HS-5 (cell line): Measurements from ENCODE around the gene TMEM184C.

Experiments used
- DNase-seq: peaks from one replicate; pipeline ENCODE4 v3.0.0-alpha.2; 2012; ENCODE audit warnings: low read depth

Gene TMEM184C

DNA sequence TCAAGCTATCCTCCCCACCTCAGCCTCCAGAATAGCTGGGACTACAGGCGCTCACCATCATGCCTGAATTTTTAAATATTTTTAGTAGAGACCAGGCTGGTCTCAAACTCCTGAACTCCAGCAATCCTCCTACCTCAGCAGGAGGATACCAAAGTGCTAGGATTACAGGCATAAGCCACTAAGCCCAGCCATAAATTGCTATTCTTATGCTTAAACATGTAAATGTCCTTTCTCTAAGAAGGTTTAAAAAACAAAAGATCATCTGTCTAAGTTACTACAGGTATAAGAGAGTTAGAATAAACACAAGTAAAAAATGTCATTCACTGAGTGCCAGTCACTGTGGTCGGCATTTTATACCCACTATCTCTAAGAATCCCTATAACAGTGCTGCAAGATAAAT is 38.4 kb downstream of the TMEM184C start:
- DNase-seq, result no peak

DNA sequence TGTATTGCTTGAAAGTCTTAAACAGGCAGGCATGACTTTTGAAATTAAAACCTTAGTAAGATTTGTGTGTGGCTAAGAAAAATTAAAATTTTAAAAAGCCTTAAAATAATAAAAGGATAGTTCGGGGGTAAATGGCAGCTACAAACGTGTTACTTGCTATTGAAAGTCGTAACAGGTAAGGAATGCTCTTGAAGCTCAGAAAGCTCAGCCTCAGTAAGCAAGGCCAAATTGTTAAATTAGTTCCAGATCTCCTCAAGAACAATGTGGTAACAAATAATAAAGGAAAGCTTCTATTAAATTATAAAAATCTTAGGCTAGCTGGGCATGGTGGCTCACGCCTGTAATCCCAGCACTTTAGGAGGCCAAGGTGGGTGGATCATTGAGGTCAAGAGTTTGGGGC is 41.3 kb downstream of the TMEM184C start:
- no peak for DNase-seq

DNA sequence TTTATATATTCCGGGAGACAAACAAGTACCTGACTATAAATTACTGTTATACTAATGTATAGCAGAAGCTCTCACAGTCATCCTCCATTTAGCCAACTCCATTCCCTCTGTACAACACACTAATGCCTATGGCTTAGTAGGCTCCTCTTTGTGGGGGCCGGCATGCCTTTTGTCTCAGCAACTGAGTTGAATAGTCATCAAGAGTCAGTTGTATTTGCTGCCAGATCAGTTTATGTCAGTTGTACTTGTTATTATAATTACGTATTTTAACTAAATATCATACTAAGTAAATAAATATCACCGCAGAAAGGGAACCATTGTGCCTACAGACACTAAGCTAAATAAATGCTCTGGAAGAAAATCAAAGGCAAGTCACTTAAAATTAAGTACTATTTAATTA is 56.9 kb downstream of the TMEM184C start:
- no peak for DNase-seq

DNA sequence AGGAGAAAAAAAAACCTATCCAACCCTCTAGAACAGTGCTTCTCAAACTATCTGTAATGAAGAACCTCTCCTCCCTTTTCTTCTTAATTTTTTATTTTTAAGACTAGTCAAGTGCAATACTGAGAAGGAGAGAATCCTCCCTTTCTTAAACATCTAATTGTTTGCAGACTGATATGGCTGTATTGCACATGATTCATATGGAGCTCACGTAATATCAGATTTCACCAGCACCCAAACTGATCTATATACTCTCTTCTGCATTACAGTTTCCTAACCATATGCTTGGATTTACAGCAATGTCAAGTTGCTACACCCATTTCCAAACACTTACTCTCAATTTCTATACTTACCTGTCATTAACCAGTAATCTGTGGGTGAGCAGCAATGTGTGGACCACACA is 57.3 kb downstream of the TMEM184C start:
- DNase-seq, result peak; percentile 22

DNA sequence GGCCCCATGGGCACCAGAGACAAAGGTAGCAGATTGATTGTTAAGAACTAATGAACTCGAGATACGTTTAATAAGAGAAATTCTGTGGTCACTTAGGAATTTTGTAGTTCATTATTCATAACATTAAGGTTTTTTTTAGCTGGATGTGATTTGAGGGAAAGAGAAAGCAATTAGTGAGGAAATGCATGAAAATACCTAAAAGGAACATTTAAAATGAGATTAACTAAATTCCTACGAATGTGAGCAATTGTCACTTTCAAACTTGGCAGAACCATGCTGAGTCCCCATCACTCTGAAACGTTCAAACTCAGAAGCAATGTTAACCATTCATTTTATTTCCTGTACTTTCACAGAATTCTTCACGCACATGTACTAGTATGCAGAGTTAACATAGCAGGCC is 60.9 kb downstream of the TMEM184C start:
- no peak for DNase-seq

DNA sequence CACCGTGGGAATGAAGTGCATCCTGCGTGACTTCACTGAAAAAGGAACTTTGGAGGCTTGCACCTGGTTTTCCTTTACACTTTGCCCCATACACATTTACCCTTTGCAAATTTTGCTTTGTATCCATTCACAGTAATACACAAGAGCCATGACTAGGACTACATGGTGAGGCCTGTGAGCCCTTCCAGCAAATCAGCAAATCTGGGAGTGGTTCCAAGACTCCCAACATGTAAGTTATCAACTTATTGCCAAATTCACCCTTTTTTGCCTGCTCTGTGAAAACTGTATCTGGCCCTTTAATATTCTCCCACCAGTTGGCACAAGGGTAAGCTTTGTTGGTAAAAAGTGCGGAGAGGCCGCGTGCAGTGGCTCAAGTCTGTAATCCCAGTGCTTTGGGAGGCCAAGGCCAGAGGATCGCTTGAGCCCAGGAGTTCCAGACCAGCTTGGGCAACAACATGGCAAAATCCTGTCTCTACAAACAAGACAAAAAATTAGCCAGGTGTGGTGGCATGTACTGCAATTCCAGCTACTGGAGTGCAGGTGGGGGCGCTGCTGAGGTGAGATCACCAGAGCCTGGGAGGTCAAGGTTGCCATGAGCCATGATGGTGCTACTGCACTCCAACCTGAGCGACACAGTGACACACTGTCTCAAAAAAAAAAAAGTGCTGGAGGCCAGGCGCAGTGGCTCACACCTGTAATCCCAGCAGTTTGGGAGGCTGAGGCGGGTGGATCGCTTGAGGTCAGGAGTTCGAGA is 61.8 kb downstream of the TMEM184C start:
- DNase-seq, result no peak

DNA sequence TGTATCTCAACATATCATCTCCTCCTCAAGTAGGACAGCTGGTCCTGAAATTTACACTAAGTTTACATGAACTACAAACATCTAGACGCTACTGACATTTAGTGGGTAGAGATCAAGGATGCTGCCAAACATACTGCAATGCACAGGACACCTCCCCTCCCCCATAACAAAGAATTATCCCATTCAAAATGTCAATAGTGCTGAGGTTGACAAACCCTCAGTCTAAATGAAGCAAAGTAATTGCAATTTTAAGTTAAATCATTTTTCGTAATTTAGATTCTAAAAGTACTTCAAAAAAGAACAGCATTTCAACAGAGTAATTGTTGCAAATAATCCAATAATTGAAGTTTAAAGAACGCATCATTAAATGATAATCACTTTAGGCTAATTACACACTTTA is 65.6 kb downstream of the TMEM184C start:
- DNase-seq, result no peak

DNA sequence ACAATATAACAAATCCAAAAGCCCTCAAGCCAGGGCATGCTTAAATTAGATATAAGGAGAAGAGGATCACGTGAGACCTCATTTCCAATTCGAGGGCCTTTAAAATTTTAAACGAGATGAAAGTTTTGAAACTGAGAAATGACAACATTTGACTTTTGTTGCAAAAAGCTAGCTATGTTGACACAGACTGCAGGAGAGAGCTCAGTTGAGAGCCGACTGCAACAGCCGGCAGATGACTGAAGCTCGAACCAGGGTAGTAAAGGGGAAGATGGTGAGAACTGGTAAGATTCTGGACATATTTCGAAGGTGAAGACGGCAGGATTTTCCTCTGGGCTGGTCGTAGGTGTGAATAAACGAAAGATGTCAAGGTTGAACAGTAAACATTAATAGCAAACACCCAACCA is 66.0 kb downstream of the TMEM184C start:
- DNase-seq, result no peak

DNA sequence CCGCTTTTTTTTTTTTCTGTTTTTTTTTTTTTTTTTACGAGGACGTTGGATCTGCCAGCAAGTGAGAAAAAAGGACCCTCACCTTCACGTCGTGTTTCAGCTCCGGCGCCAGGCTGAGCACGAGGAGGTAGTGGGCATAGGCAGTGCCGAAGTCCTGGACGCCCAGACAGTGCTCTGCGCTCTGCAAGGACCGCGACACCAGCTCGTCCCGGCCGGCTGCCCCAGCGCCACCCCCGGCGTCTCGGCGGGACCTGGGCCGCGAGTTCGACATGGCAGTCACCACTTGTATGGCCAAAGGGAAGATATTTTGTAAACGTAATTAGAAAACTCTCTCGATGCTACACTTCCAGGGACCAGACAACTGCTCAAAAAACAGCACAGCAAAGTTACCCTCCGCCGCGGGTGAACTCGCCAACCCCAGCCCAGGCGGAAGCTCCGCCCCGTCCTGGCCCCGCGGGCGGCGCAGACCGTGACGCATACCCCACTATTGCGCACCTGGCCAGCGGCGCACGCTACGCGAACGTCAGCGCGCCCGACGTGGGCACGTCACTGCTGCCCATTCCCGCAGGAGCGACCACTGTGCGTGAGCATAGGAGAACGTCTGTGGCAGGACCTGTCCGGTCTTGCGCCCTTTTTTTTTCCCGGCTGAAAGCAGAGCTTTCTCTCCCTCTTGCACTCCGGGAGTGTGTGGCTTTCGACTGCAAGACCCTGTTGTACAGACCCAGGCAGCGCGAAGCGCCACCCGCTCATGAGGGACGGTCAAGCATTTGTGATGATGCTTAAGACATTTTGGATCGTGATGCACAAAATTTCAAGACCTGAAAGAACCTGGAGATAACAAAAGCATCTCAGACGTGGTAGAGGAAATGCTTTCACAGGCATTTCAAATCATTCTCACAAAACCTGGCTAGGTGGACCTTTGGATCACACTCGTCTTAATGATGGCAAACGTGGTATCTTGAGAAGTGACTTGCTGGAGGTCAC is 66.8 kb downstream of the TMEM184C start, which contains the start of gene PRMT9:
PRMT9 (minus strand) TSS at position 447 of the 984 bp plus-strand sequence; CDS start at position 271, 176 bp downstream.
- DNase-seq, result peak; percentile 53

DNA sequence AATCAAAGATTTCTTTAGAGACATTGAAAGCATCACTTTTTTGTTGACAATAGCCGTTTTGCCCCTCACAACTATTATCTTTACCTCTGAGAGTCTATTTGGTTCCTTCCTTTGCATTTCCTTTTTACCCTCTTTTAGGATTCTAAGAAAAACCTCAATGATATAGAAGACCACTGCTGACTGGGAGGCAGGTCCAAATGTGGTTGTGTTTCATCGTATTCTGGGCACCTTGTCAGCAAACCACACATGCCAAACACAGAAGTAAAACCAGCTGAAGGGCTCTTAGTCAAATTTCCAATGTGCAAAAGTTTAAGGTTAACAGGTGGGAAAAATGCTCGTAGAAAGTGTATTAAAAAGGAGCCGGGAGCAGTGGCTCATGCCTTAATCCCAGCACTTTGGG is 71.9 kb downstream of the TMEM184C start:
- DNase-seq, result no peak

DNA sequence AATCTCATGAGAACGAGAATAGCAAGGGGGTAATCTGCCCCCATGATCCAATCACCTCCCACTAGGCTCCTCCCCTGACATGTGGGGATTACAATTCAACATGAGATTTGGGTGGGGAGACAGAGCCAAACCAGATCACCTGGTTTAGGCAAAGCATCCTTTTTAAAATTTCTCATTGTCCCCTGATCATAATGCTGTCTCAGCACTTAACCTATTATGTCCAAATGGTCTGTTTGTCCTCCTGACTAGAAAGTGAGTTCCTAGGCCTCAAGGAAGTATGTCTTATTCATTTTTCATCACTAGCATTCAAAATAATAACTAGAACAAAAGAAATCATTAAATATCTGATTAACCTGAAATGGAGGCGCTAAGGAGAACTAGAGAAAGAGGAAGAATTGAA is 74.6 kb downstream of the TMEM184C start:
- no peak for DNase-seq

DNA sequence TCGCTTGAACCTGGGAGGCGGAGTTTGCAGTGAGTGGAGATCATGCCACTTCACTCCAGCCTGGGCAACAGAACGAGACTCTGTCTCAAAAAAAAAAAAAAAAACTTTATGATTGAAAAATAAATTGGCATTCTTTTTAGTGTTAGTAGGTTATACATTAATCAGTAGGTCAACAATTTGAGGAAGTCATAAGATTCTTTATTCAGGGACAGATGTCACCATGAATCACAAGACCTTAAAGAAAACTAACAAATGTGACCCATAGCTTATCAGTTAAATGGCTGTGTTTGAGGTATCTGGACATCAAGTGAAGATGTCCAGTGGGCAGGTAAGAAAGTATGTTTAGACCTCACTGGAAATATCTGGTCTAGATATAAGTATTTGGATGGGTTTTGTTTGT is 76.0 kb downstream of the TMEM184C start:
- no peak for DNase-seq

DNA sequence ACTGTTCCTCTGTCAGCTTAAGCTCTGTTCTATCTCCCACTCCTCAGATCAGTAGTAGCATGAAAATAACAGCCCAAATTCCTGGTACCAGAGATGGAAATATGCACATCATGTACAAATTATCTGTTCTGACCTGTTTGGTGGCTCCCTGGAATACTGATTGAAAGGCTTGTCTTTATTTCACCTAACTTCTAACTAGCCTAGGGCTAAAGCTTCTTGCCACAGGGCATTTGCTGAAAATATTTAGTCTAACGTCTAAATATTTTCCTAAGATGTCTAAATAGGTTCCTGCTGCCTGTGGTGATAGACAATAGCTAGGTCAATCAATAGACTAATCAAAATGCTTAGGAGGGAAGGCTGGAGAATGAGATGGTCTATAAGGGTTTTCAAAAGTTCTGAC is 79.7 kb downstream of the TMEM184C start:
- DNase-seq, result no peak

DNA sequence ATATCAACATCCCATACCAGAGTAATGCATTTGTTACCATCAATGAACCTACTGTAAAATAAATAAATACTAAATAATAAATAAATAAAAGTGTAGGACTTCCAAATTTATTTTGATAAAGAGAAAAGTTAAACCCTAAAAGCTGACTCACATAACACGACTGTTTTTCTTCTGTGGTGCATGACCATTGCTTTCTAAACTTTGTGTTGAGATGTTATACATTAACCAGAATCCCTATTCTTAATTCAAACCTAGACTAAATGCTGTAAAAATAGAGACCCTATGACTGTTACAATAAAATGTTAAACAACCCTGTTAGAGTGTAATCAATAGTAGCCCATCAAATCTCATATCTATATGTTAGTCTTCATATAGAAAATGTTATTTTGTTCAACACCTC is 87.6 kb downstream of the TMEM184C start:
- no peak for DNase-seq

DNA sequence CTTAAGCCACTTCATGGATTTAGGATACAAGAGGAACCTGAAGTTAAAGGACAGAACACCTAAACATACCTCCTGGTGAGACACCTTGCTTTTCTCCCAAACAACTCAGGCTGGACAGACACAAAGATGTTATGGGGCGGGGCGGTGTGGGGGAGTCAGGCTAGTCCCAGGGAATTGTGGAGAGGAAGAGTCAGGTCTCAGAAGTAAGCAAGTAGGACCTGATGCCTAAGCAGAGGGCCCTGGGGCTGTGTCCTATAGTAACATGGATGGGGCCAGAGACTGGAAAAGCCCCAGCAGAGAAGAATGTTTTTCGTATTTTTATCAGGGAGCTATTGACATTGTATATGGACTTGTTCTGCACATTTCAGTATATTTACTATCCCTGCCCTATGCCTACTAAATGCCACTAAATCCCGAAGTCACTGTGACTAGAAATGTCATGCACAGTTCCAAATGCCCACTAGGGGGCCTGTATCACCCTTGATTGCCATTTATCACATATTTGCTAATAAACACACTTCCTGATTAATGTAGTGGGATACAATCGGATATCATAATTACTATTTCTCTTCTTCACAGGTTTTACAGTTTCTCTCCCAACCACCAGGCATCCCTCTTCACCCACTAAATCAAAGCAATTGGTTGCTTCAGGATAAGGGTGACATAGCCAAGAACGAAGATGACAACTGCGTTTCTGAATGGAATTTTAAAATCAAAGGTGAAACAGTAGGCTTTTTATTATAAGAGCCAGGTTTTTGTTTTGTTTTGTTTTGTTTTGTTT is 90.9 kb downstream of the TMEM184C start:
- no peak for DNase-seq

DNA sequence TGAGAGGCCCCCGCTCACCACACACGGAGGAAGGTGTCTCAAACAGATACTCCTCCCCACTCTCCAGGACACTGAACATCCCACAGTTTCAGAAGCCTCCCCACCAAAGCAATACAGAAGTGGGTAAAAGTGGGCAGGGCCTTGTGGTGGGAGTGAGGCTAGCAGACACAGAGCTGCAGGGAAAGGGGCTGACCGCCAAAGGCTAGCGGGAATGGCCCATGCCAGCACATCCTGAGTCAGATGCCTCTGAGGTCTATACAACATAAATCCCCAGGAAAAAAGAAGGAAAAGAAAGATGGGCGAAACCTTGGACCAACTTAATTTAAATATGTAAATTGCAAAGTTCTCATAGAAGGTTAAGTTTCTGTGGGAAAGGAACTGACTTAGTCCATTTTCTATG is 92.8 kb downstream of the TMEM184C start:
- no peak for DNase-seq

DNA sequence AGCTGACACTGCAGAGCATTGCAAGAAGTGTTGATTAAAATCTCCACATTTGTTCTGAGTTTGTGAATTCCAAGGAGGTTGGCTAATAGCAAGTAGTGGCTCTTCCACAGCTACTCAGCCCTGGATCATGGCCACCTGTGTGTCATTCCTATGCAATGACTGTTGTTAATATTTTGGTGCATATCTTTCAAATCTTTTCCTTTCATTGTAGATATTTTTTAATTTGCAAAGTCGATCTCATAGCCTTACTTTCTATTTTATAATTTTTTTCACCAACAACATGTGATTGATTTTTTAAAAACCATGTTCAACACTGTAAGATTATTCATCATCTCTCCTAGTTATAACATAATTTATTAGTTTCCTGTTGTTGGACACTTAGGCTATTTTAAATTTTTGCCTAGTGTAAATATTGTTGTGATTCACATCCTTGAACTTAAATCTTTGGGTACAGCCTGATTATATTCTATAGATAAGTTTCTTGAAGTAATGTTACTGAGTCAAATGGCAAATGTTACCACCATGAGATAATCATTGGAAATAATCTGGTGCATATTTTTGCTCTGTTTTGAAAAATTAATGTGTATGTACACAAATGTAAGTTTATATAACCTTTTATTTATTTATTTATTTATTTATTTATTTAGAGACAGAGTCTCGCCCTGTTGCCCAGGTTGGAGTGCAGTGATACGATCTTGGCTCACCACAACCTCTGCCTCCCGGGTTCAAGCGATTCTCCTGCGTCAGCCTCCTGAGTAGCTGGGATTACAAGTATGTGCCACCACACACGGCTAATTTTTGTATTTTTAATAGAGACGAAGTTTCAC is 97.6 kb downstream of the TMEM184C start:
- DNase-seq, result peak; percentile 87

DNA sequence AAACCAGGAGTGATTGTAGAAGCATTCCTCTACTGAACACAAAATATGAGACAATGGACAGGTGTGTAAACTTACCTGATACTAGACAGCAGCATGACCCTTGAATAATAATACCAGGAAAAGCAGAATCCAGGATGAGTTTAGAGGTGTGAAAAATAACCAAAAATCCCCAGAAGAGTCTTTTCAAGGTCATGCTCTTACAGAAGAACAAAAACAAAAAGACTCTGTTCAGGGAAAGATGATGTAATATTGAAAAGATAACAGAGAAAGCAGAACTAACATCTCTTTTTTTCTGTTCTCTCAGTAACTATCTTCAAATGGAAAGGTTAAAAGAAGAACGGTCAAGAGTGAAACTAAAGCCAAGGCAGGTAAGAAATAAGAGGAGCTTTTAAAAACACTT is 100.7 kb downstream of the TMEM184C start:
- DNase-seq, result no peak
